NCI-H2171 treated with DMSO at 0.1 percent for 48 hours (cell line): ENCODE results near the gene NOLC1.
"Not testable (repeated sequence)": the region's sequence is repeated elsewhere in the genome, so short reads cannot be mapped to it uniquely, and the experiment has no call there.

Experiments
- DNase-seq: peaks from one replicate; lab custom pipeline; 2025; lab: John Stamatoyannopoulos, UW

Gene NOLC1

DNA sequence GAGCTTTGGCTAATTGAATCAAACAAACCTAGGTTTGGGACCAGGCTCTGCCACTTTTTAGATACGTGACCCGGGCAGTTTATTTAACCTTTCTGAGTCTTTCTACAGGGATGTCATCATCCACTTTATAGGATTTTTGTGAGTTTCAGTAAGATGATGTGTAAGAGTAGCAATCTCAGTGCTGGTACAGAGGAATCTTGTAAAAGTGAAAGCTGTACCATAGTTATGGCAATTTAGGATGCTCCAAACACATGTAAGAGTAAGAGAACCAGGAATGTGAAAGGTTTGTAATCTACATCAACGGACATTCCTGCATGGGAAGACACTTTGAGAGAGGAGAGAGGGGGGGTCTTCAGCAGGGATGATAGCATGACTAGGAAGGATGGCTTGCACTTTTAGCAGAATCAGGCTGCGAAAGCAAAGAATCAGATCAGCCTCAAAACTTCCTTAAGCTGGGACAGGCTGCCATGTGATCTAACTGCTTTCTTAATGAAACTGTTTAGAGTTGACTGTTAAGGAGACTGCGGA, 968 bp downstream of the NOLC1 start:
- no peak for DNase-seq

- no peak for DNase-seq
These were observed 2.4 kb downstream of the NOLC1 start for GRCh38 chr10:102154466-102155116.

DNA sequence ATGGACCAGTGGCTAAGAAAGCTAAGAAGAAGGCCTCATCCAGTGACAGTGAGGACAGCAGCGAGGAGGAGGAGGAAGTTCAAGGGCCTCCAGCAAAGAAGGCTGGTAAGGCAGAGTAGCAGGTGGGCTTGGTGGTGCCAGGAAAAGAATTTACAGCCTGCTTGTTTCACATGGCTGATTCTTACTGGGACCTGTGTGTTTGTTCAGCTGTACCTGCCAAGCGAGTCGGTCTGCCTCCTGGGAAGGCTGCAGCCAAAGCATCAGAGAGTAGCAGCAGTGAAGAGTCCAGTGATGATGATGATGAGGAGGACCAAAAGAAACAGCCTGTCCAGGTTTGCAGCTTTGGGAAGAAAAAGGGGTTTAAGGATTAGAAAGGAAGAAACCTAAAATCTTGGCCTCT, 5.0 kb downstream of the NOLC1 start:
- no peak for DNase-seq

DNA sequence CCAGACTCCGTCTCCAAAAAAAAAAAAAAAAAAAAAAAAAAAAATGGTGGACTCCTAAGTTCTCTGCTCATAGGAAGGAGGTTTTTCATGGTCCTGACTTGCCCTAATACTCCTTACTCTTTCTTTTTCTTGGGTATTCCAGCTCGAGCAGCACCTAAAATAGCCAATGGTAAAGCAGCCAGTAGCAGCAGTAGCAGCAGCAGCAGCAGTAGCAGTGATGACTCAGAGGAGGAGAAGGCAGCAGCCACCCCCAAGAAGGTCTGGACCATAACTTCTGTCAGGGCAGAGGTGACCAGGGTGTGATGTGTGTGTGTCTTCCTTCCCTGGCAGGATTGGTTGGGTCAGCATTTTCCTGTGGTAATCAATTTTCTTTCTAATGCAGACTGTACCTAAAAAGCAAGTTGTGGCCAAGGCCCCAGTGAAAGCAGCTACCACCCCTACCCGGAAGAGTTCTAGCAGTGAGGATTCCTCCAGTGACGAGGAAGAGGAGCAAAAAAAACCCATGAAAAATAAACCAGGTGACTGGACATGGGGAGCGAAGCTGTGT, 6.9 kb downstream of the NOLC1 start:
- no peak for DNase-seq

GRCh38 chr10:102159831-102160230, 7.6 kb downstream of the NOLC1 start:
- DNase-seq = no peak

DNA sequence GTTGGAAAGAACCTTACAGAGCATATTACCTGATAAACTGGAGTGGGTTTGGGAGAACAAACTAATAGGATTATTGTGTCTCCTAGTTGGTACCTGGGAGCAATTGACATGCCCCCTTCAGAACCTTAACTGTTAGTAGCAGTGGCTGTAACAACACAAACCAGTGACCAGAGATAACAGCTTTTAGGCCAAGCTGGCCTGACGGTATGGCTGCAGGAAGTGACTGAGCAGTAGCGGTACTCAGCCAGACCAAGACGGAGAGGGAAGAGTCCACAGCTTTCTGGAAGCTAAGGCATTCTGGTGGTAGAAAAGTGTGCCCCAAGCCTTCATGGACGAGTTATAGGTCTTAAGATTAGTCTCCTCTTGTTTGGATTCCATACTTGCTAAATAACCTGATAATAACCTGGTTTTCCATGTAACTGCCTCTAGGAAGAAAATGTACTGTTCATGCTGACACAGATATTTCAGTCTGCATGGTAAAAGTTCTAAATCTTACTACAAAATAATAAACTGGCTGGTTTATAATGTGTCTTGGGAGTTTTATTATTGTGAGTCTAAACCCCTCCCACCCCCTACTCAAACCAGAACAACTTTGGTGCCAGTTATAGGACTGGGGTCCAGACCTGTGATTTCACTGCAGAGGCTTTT, 11.3 kb downstream of the NOLC1 start:
- DNase-seq = no peak

DNA sequence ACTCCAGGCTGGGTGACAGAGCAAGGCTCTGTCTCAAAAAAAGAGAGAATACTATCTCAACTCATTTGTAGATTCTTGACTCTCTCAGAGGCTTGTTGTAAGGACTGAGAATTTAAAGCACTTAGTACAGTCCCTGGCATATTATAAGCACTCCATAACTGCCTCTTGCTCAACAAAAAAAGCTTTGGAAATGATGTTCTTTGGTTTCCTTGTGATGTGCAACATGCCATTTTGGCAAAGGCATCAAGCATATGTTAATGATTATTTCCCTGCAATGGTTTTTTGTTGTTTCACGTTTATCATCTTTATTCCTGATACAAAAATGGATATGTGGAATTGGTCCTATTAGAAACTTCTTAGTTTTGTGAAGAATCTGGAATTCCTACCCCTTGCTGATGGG, 15.7 kb downstream of the NOLC1 start:
- no peak for DNase-seq

GRCh38 chr10:102170602-102171001, 18.4 kb downstream of the NOLC1 start:
- no peak for DNase-seq

DNA sequence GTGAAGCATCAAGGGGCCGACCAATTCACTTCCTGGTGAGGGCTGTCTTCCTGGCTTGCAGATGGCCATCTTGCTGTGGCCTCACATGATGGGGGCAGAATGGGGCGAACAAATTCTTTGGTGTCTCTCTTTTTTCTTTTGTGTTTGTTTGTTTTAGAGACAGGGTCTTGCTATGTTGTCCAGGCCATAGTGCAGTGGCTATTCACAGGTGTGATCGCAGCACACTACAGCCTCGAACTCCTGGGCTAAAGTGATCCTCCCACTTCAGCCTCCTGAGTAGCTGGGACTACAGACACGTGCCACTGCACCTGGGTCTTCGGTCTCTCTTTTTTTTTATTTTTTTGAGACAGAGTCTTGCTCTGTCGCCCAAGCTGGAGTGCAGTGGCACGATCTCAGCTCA, 20.1 kb downstream of the NOLC1 start:
- no peak for DNase-seq

- no peak for DNase-seq
These were observed 23.2 kb downstream of the NOLC1 start for GRCh38 chr10:102175415-102175814.

GRCh38 chr10:102184606-102185005, 32.4 kb downstream of the NOLC1 start:
- no peak for DNase-seq

GRCh38 chr10:102185272-102185671, 33.1 kb downstream of the NOLC1 start:
- peak; percentile 11 for DNase-seq

GRCh38 chr10:102185811-102186527, 33.8 kb downstream of the NOLC1 start:
- DNase-seq = peak; percentile 80

DNA sequence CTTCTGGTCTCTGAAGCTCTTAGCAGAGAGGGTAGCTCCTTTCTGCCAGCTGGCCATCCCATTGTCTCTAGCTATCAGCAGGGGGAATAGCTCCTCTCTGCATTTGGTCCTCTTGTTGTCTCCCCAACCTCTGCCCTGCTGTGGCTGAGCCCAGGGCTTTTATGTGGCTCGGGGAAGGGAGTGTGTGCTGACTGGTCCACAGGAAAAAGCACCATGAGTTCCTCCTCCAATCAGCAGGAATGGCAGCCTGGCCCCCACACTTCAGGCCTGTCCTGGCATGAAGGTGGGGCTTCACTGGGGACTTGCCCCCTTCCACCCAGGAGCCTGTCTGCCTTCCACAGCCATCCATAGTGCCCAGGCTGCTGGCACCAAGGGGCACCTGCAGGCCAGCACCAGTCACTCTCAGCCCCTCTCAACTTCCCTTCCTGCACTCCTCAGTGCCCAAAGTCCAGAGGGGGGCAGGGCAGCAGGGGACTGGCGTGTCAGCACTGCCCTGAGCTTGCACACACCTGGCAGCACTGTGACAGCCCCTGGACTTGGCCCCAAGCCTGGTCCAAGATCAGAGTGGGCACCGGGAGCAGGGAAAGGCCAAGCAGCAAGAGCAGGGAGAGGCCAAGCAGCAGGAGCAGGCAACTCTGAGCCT, 36.2 kb downstream of the NOLC1 start:
- no peak for DNase-seq

DNA sequence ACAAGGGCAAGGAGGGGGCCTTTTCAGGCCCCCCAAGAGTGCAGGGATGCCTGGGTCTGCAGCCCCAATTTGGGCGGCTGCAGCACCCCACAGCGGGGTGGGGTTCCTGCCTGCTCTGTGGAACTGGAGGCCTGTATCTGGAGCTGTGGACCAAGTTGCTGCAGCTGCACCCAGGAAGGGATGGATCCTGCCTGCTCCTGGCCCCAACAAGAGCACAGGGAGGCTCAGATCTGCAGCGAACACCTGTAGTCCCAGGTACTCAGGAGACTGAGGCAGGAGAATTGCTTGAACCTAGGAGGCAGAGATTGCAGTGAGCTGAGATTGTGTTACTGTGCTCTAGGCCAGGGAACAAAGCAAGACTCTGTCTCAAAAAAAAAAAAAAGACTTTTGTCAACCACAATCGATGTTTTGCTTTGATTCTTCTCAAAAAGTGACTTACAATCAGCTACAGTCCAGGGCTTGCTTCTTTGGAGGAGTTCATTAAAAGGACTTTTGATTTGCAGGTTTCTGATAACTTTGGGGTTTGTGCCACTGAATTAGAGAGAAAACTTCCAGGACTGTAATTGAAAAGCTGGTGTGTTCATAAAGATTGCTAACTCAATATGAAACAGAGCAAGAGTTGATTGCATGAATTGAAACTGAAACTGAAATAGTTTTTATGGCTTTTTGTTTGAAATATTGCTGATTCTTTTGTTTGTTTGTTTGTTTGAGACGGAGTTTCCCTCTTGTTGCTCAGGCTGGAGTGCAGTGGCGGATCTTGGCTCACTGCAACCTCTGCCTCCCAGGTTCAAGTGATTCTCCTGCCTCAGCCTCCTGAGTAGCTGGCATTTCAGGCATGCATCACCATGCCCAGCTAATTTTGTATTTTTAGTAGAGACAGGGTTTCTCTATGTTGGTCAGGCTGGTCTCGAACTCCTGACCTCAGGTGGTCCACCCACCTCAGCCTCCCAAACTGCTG, 37.0 kb downstream of the NOLC1 start:
- not testable (repeated sequence) for DNase-seq

DNA sequence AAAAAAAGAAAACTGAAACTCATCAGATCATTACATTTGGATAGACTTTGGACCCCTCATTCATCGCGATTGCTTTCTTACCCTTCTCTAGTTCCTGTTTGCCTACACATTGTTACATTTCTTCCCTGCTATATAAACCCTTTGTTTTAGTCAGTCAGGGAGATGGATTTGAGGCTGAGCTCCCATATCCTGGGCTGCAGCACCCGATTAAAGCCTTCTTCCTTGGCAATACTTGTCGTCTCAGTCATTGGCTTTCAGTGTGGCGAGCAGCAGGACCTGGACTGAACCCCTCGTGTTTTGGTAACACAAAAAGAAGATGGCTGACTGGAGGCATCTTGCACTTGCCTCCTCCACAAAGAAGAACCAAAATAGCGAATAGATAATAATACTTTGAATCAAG, 39.8 kb downstream of the NOLC1 start:
- no peak for DNase-seq

- no peak for DNase-seq
These were observed 43.2 kb downstream of the NOLC1 start for GRCh38 chr10:102195296-102195870.

DNA sequence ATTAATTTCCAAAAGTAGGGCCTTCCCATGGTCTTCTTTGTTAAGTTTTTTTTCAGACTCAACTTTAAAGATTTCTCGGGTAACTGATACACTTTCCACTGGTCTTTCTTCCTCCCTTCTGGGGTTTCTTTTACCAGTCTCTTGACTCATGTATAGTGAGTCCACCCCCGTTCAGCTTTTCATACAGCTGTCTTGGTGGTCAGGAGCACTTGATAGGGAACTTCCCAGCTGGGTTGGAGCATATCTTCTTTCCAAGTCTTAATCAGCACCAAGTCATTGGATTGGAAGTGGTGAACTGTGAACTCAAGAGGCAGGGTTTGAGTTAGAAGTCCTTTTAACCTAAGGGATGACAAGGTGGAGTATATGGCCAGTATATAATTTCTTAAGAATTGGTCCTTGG, 44.7 kb downstream of the NOLC1 start:
- DNase-seq = no peak

DNA sequence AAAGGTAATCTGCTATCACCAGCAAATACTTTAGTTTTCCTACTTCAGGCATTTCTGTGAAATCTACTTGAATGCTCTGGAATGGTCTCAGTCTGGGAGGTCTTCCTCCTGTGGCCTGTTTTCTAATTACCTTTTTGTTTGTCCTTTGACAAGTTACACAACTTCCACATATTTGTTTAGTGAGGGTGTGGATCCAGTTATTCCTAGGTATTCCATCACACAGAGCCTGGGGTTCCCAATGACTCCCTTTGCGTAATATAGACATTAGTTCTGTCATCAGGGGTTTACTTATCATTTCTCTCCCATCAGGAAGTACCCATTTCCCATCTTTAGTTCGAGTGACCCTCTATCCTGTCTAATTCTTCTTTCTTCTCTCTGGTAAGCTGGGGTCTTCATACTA, 45.8 kb downstream of the NOLC1 start:
- no peak for DNase-seq

DNA sequence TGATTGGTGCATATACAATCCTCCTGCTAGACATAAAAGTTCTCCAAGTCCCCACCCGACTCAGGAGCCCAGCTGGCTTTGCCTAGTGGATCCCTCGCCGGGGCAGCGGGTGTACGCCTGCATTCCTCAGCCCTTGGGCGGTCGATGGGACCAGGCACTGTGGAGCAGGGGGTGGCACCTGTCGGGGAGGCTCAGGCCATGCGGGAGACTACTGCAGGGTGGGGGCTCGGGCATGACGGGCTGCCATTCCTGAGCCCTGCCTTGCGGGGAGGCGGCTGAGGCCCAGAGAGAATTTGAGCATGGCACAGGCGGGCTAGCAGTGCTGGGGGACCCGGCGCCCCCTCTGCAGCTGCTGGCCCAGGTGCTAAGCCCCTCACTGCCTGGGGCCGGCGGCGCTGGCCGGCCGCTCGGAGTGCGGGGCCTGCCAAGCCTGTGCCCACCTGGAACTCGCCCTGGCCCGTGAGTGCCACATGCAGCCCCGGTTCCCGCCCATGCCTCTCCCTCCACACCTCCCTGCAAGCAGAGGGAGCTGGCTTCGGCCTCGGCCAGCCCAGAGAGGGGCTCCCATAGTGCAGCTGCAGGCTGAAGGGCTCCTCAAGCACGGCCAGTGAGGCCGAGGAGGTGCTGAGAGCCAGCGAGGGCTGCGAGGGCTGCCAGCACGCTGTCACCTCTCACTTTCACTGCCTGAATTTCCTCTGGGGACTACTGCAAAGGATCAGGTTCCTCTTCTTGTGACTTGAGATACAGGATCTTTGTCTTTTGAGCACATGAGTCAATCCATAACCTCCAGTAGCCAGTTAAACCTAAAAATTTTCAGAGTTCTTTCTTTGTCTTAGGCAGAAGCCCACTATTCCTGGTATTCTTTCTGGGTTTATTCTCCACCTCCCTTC, 48.8 kb downstream of the NOLC1 start:
- no peak for DNase-seq
